Cardiac fibroblast (primary cell): ENCODE measurements around the gene TRAP1.
A peak's percentile ranks its signal among the peaks of the same experiment; 100 is the strongest.

Experiments
- DNase-seq, 2 donors: peaks; one replicate each; pipeline versions ENCODE4 v3.0.0 to v3.0.0-alpha.2; 2010; ENCODE audit warnings: low read depth in 2 of 2
- H3K4me3 ChIP-seq, 2 donors: replicated peaks in 1 of 2; 1 replicate in 1 of 2; 2 replicates in 1 of 2; pipeline ENCODE4 v1.5.1; 2011; ENCODE audit warnings: low read depth in 2 of 2, low read length in 2 of 2, mild to moderate bottlenecking in 2 of 2, moderate library complexity in 1 of 2
- CTCF ChIP-seq: IDR thresholded peaks from one replicate; pipeline ENCODE4 v1.5.1; 2011; ENCODE audit warnings: low read depth, mild to moderate bottlenecking, low read length, inconsistent platforms

Gene TRAP1

GRCh38 chr16:3759736-3760135, 42.4 kb upstream of the TRAP1 start:
- H3K4me3 ChIP-seq, result no peak overlapping the region
- DNase-seq, result no peak
- no peak for TF ChIP-seq CTCF

DNA sequence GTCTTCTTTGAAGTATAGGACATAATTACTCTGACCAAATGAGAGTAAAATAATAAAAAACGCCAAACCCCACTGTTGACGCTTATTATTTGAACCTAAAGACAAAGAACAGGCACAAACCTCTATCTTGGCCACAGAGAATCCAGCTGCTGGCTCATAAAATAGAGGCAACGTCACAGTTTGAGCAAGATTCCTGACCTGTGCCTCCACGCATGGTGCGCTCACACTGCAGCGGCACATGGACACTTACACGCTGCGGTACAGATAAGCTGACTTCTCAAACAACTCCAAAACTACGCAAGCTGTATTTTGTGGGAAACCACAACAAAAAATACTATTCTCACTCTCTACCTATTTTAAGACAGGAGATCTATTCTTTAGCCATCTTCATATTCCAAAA, 38.8 kb upstream of the TRAP1 start:
- TF ChIP-seq CTCF, result no peak
- DNase-seq, result no peak
- no peak overlapping the region for H3K4me3 ChIP-seq

DNA sequence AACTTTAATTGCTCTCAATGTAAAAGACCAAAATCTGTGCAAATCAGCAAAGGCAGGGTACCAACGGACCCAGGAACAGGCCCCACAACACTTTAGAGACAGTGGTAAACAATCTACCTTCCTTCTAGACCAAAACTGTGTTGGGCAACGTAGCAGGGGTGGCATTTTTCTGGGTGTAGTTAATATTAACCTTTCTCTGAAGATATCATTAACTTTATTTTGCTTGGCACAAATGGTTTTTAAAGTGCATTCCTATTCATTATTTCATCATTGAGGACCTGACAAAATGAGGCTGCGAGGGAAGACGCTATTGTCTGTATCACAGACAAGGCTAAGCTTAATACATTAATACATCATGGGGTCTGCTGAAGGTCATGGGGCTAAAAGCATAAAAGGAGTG, 37.9 kb upstream of the TRAP1 start:
- no peak for DNase-seq
- no peak for TF ChIP-seq CTCF
- no peak overlapping the region for H3K4me3 ChIP-seq

DNA sequence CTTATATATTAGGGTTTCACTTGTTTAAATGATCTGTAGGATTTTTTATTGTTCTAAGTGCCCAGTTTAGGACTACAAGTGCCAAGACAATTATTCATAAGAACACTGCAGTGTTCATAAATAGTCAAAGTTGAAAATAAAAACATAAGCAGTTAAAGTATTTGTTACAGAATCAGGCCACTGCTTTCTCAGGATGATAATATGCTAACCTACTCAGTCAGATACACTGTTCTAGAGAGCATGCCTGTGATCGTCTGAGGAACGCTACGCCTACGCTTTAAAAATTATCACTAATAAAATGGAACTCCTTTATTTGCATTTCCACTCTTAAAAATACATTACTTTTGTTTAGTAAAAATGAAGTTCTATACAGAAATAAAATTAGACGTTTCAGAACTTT, 37.4 kb upstream of the TRAP1 start:
- no peak for TF ChIP-seq CTCF
- no peak for DNase-seq
- no peak overlapping the region for H3K4me3 ChIP-seq

DNA sequence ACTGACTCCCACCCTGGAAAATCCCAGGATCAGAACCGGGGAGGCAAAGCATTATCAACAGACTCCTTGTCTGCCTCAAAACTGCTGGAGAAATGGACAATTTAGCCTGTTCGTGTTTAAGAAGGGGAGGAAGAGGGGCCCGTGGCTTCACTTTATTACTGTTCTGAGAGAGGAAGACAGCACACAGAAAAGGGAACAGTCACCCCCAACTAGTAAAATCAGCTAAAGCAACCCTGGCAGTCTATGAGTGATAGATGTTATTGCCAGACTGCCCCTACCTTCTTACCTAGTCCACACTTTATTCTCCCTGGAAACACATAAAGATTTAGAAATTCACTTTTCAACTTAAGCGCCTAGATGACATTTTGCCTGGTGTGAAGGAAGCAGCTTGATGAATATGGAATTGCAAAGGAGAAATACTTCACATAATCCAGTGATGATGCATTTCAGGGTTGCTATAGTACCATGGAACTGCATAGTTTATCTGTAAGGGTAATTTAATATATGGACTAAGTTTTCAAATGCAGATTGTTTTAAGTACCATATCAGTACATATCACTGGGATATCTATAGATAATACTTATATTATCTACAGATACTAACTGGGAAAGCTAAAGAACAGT, 36.9 kb upstream of the TRAP1 start:
- no peak for TF ChIP-seq CTCF
- peak; percentile 32 to 39 for DNase-seq
- no peak overlapping the region for H3K4me3 ChIP-seq

- no peak overlapping the region for H3K4me3 ChIP-seq
- no peak for DNase-seq
- no peak for TF ChIP-seq CTCF
These were observed 35.7 kb upstream of the TRAP1 start for GRCh38 chr16:3752984-3753383.

- no peak for TF ChIP-seq CTCF
- no peak for DNase-seq
- H3K4me3 ChIP-seq, result no peak overlapping the region
These were observed 34.6 kb upstream of the TRAP1 start for GRCh38 chr16:3751878-3752277.
